BJ (cell line): ENCODE measurements around the gene RALGAPA2. TPM values are rescaled to one million over a fixed set of nuclear protein-coding genes. Genes with fewer than 3 reads are reported as not detected.

Experiments
- CTCF ChIA-PET: fragments of 350-600 bp; formaldehyde crosslinking; extraction: SDS; loops from one replicate; lab custom pipeline; 2021; ENCODE audit warnings: antibody characterized with exemption, inconsistent platforms; lab: Yijun Ruan, JAX
- POLR2A ChIA-PET: fragments of 300-600 bp; sonication (Branson Sonifier 250); formaldehyde crosslinking; extraction: SDS; loops from one replicate; lab custom pipeline; 2021; ENCODE audit warnings: antibody characterized with exemption; lab: Charles Lee
- DNase-seq: peaks from one replicate; pipeline ENCODE4 v3.0.0-alpha.2; 2011; ENCODE audit warnings: low read depth
- H3K27me3 ChIP-seq: 2 replicates; pipeline ENCODE4 v1.6.0; 2011; ENCODE audit warnings: low read length; ENCODE audit not compliant: control insufficient read depth, insufficient read depth
- H3K36me3 ChIP-seq: 2 replicates; pipeline ENCODE4 v1.5.1; 2011; ENCODE audit warnings: low read length; ENCODE audit not compliant: control insufficient read depth, insufficient read depth
- H3K4me3 ChIP-seq: 2 replicates; pipeline ENCODE4 v1.5.1; 2011; ENCODE audit warnings: low read depth, mild to moderate bottlenecking, control low read depth, low read length
- polyA plus RNA-seq: library from polyadenylated mRNA; depleted of rRNA; stranded (reverse); fragments of >200 nt; gene quantifications from 2 replicates; pipeline ENCODE4 v1.2.3, GENCODE V29; 2011
- TF ChIP-seq, protein P1 (sequence below): IDR thresholded peaks from 2 replicates; pipeline ENCODE4 v1.5.1; 2011; ENCODE audit warnings: low read depth, mild to moderate bottlenecking, control low read depth, inconsistent platforms, low read length, moderate library complexity; ENCODE audit not compliant: insufficient read depth

The RALGAPA2 gene
- polyA plus RNA-seq, 1 experiment, result 1.4 TPM

DNA sequence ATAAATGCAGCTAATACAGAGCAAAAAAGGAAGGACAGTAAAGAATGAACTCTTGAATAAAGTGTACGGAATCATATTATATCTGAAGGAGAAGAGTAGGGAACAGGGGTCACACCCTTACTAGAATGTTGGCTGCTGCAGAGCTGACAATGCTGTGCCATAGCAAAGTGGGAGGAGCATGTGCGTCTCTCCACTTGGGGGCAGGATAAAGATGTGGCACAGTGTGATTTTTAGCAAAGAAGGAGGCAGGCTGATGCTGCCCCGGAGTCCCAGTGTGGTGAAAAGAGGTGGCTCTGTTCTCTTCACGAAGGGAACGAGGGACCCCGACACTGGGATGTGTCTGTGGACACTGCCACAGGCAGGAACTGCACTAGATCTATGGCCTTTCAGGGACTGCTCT, 277.0 kb downstream of the RALGAPA2 start:
- H3K36me3 ChIP-seq, result no peaks in the 10 kb centered on the region
- DNase-seq, result no peak
- CTCF ChIA-PET, result no interaction called here
- H3K4me3 ChIP-seq, result no peak overlapping the region
- no peaks in the 10 kb centered on the region for H3K27me3 ChIP-seq
- TF ChIP-seq, protein P1, sequence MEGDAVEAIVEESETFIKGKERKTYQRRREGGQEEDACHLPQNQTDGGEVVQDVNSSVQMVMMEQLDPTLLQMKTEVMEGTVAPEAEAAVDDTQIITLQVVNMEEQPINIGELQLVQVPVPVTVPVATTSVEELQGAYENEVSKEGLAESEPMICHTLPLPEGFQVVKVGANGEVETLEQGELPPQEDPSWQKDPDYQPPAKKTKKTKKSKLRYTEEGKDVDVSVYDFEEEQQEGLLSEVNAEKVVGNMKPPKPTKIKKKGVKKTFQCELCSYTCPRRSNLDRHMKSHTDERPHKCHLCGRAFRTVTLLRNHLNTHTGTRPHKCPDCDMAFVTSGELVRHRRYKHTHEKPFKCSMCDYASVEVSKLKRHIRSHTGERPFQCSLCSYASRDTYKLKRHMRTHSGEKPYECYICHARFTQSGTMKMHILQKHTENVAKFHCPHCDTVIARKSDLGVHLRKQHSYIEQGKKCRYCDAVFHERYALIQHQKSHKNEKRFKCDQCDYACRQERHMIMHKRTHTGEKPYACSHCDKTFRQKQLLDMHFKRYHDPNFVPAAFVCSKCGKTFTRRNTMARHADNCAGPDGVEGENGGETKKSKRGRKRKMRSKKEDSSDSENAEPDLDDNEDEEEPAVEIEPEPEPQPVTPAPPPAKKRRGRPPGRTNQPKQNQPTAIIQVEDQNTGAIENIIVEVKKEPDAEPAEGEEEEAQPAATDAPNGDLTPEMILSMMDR, result no peak
- POLR2A ChIA-PET, result no interaction called here

- DNase-seq, result no peak
- ChIA-PET POLR2A (no interaction called here), CTCF (no interaction called here)
- Histone ChIP-seq H3K36me3 (no peaks in the 10 kb centered on the region), H3K27me3 (no peaks in the 10 kb centered on the region), H3K4me3 (no peak overlapping the region)
- TF ChIP-seq, protein P1, result no peak
Observed at GRCh38 chr20:20432618-20433286, 279.7 kb downstream of the RALGAPA2 start.

DNA sequence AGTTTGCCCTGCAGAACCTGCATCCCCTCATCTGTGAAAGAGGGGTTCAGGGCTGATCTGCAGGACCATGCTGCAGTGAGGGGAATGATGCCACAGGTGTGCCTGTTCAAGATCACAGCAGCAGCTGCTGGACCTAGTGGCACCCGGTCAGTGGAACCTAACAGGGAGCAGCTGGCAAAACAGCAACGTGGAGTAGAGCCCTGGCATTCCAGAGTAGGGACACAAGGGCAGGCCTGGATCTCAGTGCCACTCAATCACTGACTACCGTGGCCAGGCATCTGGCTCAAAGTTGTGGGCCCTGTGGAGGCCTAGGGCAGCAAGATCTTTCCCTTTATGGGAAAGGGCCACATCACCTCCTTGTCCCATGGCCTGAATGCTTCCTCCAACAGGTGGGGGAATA, 282.4 kb downstream of the RALGAPA2 start:
- TF ChIP-seq, protein P1, result no peak
- no peaks in the 10 kb centered on the region for H3K27me3 ChIP-seq
- no peak for DNase-seq
- ChIA-PET CTCF (no interaction called here), POLR2A (no interaction called here)
- H3K36me3 ChIP-seq, result no peaks in the 10 kb centered on the region
- H3K4me3 ChIP-seq, result no peak overlapping the region

- Histone ChIP-seq H3K4me3 (no peak overlapping the region), H3K36me3 (no peaks in the 10 kb centered on the region), H3K27me3 (no peaks in the 10 kb centered on the region)
- no peak for DNase-seq
- ChIA-PET CTCF (interaction anchor here (0.6 kb wide), 1 partner anchor 62 kb away, joined by 3 read pairs; no protein-coding TSS in a partner anchor), POLR2A (no interaction called here)
- TF ChIP-seq, protein P1, result no peak
Observed at GRCh38 chr20:20428067-20428466, 284.4 kb downstream of the RALGAPA2 start.

DNA sequence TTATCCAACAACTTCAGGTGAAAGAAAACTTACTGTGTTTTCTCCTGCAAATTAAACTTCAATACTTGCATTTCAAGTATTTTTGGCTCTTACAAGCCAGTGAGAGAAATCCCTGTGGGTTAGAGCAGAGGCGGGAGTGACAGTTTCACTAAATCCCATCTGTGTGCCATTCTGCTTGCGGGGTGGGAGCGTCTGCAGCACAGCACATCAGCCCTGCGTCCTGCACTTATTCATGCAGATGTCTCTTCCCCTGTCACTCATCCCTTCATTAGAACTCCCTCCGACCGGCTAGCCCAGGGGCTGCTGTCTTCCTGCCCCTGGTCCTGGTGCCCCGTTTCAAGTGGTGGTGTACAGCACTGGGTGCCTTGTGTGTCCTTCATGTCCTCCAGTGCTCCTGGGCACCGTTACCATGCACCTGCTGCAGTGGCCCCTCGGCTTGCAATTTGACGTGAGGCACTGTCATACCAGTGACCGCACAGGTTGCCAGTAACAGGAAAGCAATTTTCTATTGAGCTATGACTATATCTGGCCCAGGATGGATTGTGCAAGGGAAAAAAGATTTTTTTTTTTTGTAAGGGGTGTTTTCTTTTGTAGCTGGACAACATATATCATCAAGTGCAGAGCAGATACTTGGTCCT, 285.1 kb downstream of the RALGAPA2 start:
- no peak for DNase-seq
- CTCF ChIA-PET, result no interaction called here
- H3K4me3 ChIP-seq, result no peak overlapping the region
- TF ChIP-seq, protein P1, result no peak
- H3K27me3 ChIP-seq, result no peaks in the 10 kb centered on the region
- H3K36me3 ChIP-seq, result no peaks in the 10 kb centered on the region
- POLR2A ChIA-PET, result no interaction called here
